ENCODE measurements around the gene TRAPPC4.
"Not testable (repeated sequence)": the region's sequence is repeated elsewhere in the genome, so short reads cannot be mapped to it uniquely, and the experiment has no call there.

Gene TRAPPC4

GRCh38 chr11:119015054-119015611 is 3.4 kb upstream of the TRAPPC4 start:
- no peak for DNase-seq

DNA sequence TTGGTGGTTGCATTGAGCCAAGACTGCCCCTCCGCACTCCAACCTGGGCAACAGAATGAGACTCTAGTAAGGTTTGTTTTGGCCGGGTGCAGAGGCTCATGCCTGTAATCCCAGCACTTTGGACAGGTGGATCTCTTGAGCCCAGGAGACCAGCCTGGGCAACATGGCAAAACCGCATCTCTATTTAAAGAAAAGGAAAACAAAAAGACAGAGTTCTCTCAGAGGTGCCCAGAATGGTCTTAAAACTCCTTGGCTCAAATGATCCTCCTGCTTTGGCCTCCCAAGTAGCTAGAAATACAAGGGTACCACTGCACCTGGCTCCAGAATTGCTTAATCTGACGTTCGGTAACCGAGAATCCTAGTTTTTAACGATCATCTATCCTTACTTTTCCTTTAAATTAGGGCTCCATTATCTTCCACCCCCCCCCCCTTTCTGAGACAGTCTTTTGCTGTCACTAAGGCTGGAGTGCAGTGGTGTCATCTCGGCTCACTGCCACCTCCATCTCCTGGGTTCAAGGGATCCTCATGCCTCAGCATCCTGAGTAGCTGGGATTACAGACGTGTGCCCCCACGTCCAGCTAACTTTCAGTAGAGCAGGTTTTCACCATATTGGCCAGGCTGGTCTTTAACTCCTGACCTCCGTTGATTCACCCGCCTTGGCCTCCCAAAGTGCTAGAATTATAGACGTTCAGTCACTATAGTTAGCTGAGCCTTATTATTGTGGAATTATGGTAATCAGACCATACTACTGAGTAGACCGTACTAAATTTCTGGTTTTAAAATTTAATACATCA is 2.2 kb upstream of the TRAPPC4 start:
- DNase-seq: no peak

DNA sequence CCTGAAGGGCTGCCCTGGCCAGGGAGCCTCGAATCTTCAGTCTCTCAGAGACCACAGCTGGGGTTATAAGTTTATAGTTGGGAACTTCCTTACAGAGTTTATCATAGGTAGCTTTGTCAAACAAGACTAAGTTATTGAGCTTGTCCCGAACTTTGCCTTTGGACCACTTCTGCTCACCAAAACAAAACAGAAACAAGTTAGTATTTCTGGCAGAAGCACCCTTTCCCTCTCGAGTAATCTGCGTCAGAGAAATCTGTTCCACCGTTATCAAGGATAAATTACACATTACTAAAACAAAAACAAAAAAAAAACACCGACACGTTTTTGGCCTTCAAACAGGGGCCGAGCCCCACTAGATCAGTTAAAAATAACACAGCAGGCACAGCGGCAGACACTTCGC is 1.2 kb upstream of the TRAPPC4 start:
- DNase-seq: not testable (repeated sequence)

DNA sequence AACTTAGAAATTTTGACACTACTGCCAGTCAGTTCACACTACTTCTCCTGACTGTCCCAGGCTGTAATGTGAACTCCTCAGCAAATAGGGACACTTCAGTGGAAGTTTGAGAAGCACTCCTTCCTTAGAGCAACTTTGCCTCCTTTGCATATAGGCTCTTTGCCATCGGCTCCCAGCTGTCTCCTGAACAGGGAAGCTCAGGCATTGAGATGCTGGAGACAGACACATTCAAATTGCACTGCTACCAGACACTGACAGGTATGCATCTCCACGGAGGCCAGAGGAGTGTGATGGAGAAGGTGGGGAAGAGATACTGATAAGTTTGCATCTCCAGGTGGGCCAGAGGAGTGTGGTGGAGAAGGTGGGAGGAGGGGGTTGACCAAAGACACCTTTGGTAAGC is 1.4 kb downstream of the TRAPPC4 start:
- DNase-seq: no peak

GRCh38 chr11:119021631-119022030 is 3.1 kb downstream of the TRAPPC4 start:
- DNase-seq: no peak

- DNase-seq: no peak
These were observed 5.2 kb downstream of the TRAPPC4 start for GRCh38 chr11:119023741-119024140.

DNA sequence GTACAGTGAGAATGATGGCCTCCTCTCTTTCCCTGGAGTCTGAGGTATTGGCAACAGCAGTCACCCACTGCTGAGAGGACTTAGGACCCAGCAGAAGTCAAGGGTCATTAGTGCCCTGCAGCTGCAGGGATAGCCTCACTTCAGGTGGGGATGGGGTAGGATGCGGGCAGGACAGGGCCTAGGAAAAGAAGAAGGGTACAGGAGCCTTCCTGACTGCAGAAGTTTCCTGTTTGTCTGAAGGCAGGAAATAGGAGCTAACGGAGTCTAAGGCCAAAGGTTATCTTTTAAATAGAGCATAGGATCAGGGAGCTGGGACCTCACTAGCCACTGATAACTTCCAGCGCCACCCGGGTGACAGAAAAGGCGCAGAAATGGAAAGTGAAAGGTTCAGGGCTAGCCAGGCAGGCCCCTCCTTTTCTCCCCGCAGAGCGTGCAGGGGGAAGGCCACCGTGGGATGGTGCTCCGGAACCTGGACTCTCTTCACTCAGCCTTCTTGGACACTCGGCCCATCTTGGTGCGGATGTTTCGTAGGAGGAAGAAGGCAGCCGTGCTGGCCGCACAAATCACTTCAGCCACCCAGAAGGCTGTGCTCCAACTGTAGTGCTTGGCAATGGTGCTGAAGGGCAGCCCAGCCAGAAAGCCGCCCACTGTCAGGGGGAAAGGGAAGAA is 6.0 kb downstream of the TRAPPC4 start:
- DNase-seq: no peak

DNA sequence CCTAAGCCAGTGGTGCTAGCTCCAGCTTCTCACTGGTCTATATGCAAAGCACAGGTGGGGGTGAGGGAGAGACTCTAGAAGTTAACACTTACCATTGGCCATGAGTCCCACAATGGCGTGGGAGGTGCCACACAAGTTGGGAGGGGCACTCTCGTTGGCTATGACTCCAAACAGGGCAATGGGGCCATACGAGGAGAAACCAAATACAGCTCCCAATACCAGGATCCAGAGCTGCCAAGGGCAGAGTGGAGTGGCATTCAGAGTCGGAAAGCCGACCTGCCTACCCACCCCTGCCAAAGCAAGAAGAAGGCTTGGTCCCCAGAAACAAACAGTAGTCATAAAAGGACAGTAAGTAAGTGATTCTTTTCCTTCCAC is 6.5 kb downstream of the TRAPPC4 start:
- DNase-seq: no peak

DNA sequence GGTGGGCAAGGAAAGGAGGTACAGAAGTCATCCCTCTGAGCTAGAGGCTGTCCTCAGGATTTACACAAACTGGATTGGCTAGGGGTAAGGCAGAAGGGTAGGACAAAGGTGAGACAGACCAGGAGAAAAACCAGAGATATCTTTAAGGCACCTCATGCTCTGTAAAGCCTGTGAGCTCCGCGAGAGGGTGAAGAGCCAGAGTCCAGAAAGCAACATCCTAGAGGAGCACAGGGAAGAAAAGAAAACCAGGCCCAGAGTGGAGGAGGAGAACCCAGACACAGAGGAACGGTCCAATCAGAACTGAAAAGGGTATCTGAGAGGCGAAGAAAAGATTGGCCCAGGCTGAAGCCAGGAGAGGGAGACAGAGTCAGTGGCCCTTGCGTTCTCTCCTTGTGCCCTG is 7.0 kb downstream of the TRAPPC4 start:
- no peak for DNase-seq

DNA sequence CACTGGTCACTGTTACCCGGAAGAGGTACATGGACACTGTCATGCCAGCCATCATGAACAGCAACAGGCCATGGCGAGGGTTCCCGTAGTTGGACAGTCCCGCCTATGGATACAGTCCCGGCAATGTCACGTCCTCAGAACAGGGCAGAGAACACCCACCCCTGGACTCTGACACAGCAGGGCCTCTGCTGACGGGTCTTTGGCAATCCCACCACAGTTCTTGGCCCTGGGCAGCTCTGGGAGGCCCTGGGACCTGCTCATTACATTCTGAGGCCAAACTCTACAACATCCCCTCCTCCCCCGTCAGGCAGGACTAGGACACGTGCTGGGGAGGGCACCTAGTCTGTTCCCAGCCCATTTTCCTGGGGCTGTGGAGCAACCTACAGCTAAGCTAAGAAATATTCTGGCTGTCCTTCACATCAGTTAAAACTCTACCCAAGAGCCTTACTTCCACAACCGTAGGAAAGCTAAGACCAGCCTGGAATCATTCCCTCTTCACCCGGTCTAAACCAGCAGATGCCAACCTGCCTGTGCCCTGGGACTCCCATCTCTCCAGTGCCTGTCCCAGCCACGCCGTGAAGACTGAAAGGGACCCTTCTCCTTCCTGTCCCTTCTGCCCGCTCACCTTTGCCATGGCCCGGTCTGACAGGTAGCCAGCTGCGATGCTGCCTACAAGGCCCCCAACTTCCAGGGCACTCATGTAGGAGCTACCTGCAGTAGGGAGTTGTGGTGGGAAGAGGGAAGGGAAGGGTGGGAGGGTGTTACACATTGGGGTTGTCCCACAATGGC is 7.6 kb downstream of the TRAPPC4 start:
- no peak for DNase-seq

- no peak for DNase-seq
These were observed 8.4 kb downstream of the TRAPPC4 start for GRCh38 chr11:119026970-119027369.

- DNase-seq: no peak
These were observed 9.2 kb downstream of the TRAPPC4 start for GRCh38 chr11:119027561-119028345.

GRCh38 chr11:119028346-119029068 is 9.9 kb downstream of the TRAPPC4 start:
- no peak for DNase-seq

DNA sequence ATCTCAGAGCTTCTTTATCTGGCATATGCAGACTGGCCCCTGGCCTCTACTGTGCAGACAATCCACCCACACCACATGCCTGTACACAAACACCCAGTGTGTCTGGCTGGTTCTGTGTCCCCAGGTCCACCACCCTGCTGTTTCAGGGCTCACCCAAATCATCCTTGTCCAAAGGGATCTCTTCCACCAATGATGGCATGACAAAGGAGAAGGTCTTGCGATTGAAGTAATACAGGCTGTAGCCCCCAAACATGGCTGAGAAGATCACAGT is 10.4 kb downstream of the TRAPPC4 start:
- no peak for DNase-seq

- DNase-seq: peak; percentile 51
These were observed 10.9 kb downstream of the TRAPPC4 start for GRCh38 chr11:119029340-119030028.

DNA sequence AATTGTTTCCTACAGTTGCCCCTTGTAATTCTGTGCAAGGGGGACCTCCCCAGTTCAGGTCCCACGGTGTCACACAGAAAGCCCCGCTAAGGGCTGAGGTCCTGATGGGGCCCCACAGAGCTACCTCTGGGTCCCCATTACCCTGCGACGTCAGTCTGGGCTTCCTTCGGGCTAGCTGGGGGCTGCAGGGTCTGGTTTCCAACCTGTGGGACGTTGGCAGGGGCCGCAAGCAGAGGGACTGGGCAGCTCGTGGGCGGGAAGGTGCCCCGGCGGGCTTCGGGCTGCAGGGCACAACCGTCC is 11.4 kb downstream of the TRAPPC4 start:
- no peak for DNase-seq

DNA sequence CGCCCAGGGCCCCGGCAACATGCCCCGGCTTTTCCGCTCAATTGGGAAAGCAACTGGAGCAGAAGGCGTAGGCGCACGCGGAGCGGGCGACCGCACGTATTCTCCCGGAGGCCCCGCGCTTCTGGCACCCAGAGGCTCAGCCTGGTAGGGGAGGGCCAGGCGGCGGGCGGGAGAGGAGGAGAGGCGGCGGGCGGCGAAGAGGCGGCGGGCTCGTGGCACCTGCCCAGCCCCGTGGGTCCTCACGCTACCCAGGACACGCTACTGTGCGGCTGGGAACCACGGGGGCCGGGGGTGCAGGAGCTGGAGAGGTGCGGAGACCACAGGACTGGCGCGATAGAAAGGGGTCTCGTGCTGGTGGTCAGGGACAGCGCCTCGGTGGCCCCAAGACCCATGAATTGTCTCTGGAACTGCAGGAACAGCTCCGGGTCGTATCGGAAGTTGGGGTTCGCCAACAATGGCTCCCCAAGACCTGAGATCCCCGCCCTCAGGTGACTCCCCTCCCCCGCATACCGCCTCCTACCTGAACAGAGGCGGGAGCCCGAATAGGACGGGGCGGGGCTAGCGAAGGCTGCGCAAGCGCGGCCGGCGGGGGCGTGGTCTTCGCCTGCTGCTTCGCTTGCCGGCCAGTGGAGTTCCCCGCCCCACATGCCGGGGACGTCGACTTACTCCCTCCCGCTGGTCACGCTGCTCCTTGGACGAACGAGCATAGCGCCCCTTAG is 11.9 kb downstream of the TRAPPC4 start, which contains the start of gene SLC37A4:
Gene SLC37A4 (minus strand): TSS at position 549 of the 719 bp plus-strand sequence.
- DNase-seq: peak; percentile 95

- DNase-seq: no peak
These were observed 13.3 kb downstream of the TRAPPC4 start for GRCh38 chr11:119031912-119032280.

DNA sequence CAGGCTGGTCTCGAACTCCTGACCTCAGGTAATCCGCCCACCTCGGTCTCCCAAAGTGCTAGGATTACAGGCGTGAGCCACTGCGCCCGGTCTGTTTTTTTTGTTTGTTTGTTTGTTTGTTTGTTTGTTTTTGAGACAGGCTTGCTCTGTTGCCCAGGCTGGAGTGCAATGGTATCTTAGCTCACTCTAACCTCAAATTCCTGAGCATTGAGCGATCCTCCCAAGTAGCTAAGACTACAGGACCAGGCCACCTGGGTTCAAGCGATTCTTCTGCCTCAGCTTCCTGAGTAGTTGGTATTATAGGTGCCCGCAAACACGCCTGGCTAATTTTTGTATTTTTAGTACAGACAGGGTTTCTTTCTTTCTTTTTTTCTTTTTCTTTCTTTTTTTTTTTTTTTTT is 14.9 kb downstream of the TRAPPC4 start:
- not testable (repeated sequence) for DNase-seq

DNA sequence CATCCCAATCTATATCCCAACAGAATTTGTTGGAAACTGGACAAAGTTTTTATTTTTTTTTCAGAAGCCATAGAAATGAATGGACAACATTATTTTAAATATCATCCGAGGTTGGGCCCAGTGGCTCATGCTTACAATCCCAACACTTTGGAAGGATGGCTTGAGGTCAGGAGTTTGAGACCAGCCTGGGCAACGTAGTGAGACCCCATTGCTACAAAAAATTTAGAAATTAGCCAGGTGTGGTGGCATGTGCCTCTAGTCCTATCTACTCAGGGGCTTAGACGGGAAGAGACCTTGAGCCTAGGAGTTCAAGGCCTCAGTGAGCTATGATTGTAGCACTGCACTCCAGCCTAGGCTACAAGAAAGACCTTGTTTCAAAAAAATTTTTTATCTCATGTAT is 16.2 kb downstream of the TRAPPC4 start:
- no peak for DNase-seq

GRCh38 chr11:119038884-119039283 is 20.3 kb downstream of the TRAPPC4 start:
- no peak for DNase-seq

All from left hindlimb (tissue), 1 donor.